CD8-positive, alpha-beta memory T cell (primary cell): ENCODE measurements around the gene UNCX. TPM values are rescaled to one million over a fixed set of nuclear protein-coding genes. Genes with fewer than 3 reads are reported as not detected.
A peak's percentile ranks its signal among the peaks of the same experiment; 100 is the strongest.

ENCODE experiments used
- CTCF ChIA-PET: fragments of 350-600 bp; sonication (Branson Sonifier 250); formaldehyde crosslinking; loops from one replicate; lab custom pipeline; 2021; ENCODE audit warnings: antibody characterized with exemption; lab: Charles Lee
- POLR2A ChIA-PET: fragments of 350-600 bp; sonication (Branson Sonifier 250); formaldehyde crosslinking; loops from one replicate; lab custom pipeline; 2021; ENCODE audit warnings: antibody characterized with exemption; lab: Charles Lee
- DNase-seq, 5 donors: peaks; one replicate each; pipeline versions ENCODE4 v3.0.0 to v3.0.0-alpha.2; 2020 to 2022; ENCODE audit warnings: mixed read lengths in 1 of 5
- H3K27ac ChIP-seq: one replicate; pipeline ENCODE4 v1.7.0; 2013; ENCODE audit warnings: low read depth, mild to moderate bottlenecking, low read length, moderate library complexity
- H3K27me3 ChIP-seq: 2 replicates; pipeline ENCODE4 v1.7.0; 2013; ENCODE audit warnings: low read length, mild to moderate bottlenecking; ENCODE audit not compliant: insufficient read depth, poor library complexity, severe bottlenecking
- H3K36me3 ChIP-seq: 2 replicates; pipeline ENCODE4 v1.7.0; 2013; ENCODE audit warnings: mild to moderate bottlenecking, low read length, moderate library complexity; ENCODE audit not compliant: insufficient read depth
- H3K4me1 ChIP-seq: 2 replicates; pipeline ENCODE4 v1.7.0; 2013; ENCODE audit warnings: mild to moderate bottlenecking, low read length, moderate library complexity; ENCODE audit not compliant: insufficient read depth
- H3K4me3 ChIP-seq: 2 replicates; pipeline ENCODE4 v1.7.0; 2013; ENCODE audit warnings: mild to moderate bottlenecking, low read length
- H3K9me3 ChIP-seq: 2 replicates; pipeline ENCODE4 v1.7.0; 2013; ENCODE audit warnings: mild to moderate bottlenecking, low read length
- H3K27ac Mint-ChIP-seq, 8 donors: one replicate each; pipeline ENCODE4 v1.8.0; 2020 to 2021; ENCODE audit warnings: mixed read lengths in 8 of 8, mild to moderate bottlenecking in 6 of 8, inconsistent platforms in 3 of 8, moderate library complexity in 3 of 8
- H3K27me3 Mint-ChIP-seq, 2 donors: one replicate each; pipeline ENCODE4 v1.8.0; 2020 to 2021; ENCODE audit warnings: mixed read lengths in 2 of 2, mild to moderate bottlenecking in 1 of 2, moderate library complexity in 1 of 2
- H3K36me3 Mint-ChIP-seq, 3 donors: one replicate each; pipeline ENCODE4 v1.8.0; 2020 to 2021; ENCODE audit warnings: mixed read lengths in 3 of 3, inconsistent platforms in 1 of 3, mild to moderate bottlenecking in 1 of 3
- H3K4me1 Mint-ChIP-seq, 3 donors: one replicate each; pipeline ENCODE4 v1.8.0; 2020 to 2021; ENCODE audit warnings: mixed read lengths in 3 of 3, inconsistent platforms in 1 of 3, mild to moderate bottlenecking in 1 of 3
- H3K4me3 Mint-ChIP-seq, 7 donors: one replicate each; pipeline ENCODE4 v1.8.0; 2020 to 2021; ENCODE audit warnings: mixed read lengths in 7 of 7, mild to moderate bottlenecking in 6 of 7, moderate library complexity in 4 of 7, inconsistent platforms in 2 of 7
- H3K9me3 Mint-ChIP-seq, 5 donors: one replicate each; pipeline ENCODE4 v1.8.0; 2020 to 2022; ENCODE audit warnings: mixed read lengths in 5 of 5, mild to moderate bottlenecking in 3 of 5, moderate library complexity in 2 of 5, inconsistent platforms in 1 of 5
- polyA plus RNA-seq: library from polyadenylated mRNA; unstranded; fragments of 300-500 nt; fragmentation: Illumina TruSeq; gene quantifications from one replicate; pipeline ENCODE4 v1.2.3, GENCODE V29; 2021
- total RNA-seq, 2 experiments: library from RNA; stranded (reverse); gene quantifications; one replicate each; pipeline ENCODE4 v1.2.3, GENCODE V29; 2021

Gene UNCX
- total and polyA plus RNA-seq, 3 experiments from 2014 or later, result not detected

DNA sequence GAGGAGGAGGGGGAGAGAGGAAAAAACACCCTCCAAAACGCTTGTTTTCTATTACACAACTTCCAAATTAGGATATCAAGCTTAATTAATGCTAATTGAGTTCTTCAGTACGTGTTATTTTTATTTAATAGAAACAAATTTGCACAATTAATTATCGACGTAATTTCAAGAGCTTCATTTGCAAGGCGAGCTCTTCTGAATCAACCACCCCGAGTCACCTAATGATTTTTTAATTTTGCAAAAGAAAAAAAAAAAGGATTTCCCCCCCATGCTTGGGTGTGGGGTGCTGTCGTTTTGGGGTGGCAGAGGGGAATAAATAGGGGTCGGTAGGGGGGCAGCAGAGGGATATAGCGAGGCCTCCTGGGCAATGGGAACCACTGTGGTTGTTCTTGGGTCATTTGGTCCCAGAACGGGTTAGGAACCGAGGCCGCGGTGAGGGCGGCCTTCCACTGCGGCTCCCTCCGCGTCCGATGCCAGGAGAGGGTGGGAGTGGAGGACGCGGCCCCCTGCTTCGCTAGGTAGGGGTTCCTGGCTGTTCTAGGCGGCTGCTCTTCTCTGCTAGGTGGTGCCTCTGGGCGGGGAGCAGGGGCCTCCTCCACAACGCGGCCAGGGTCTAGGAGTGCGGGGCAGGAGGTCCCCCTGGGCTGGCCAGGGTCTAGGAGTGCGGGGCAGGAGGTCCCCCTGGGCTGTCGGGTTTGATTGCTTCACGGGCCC lies 7.3 kb downstream of the UNCX start:
- H3K27ac ChIP-seq, result no peak overlapping the region
- no peak for DNase-seq
- no peaks in the 10 kb centered on the region for H3K9me3 ChIP-seq
- no peak overlapping the region for H3K4me3 ChIP-seq
- no peaks in the 10 kb centered on the region for H3K36me3 ChIP-seq
- no peaks in the 10 kb centered on the region for H3K36me3 Mint-ChIP-seq
- peaks cover 59 to 61% of the 10 kb centered on the region in 2 donors for H3K27me3 Mint-ChIP-seq
- peaks cover 6 to 25% (median 15%) of the 10 kb centered on the region in 3 donors for H3K4me1 Mint-ChIP-seq
- peaks cover 4% of the 10 kb centered on the region for H3K4me1 ChIP-seq
- peak overlapping the region in 1 of 8 donors; percentile 71 for H3K27ac Mint-ChIP-seq
- ChIA-PET POLR2A (no interaction called here), CTCF (interaction anchor here (1.1 kb wide), 1 partner anchor 8 kb away, joined by 3 read pairs; no protein-coding TSS in a partner anchor)
- H3K9me3 Mint-ChIP-seq, result peaks cover 0 to 2% (median 0%) of the 10 kb centered on the region in 5 donors
- peaks cover 47% of the 10 kb centered on the region for H3K27me3 ChIP-seq
- H3K4me3 Mint-ChIP-seq, result peak overlapping the region in 1 of 7 donors; percentile 11

DNA sequence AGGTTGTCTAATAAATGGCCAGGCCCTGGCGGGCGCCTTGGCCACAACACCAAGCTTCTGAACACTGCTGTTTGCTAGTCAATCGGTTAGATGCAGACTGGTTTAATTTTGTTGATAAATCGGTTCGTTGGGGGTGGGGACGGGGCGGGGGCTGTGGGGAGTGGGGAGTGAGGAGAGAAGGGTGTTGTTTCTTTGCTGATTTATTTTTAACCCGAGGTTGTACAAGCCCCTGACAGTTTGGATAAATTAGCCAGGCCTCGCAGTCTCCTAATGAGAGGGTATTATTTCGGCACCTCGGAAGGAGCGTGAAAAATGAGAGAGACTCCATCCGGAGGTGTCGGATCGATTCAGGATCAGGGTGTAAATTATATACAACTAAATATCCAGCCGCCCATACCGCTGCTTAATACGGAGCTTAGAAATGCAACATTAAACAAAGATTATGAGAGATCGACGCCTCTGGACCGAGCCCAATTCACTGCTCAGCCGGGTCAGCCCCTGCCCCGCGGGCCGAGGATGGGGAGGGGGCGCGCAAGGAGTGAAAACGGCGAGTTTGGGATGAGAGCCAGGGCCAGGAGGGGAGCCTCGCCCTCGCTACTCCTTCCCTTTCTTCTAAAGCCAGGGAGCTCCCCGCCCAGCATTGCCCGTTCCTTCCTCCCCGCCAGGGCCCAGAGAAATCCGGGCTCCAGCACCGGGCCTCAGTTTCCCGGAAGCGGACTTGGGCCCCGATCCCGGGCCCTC lies 8.0 kb downstream of the UNCX start:
- Mint-ChIP-seq H3K36me3 (no peaks in the 10 kb centered on the region), H3K27ac (peak overlapping the region in 2 of 8 donors; percentile 21 to 71), H3K4me1 (peaks cover 8 to 21% (median 15%) of the 10 kb centered on the region in 3 donors), H3K4me3 (peak overlapping the region in 2 of 7 donors; percentile 11 to 61), H3K27me3 (peaks cover 64 to 67% of the 10 kb centered on the region in 2 donors), H3K9me3 (peaks cover 0 to 2% (median 0%) of the 10 kb centered on the region in 5 donors)
- H3K4me3 ChIP-seq, result no peak overlapping the region
- ChIA-PET CTCF (no interaction called here), POLR2A (no interaction called here)
- DNase-seq, result no peak
- H3K27me3 ChIP-seq, result peaks cover 48% of the 10 kb centered on the region
- peaks cover 4% of the 10 kb centered on the region for H3K4me1 ChIP-seq
- H3K27ac ChIP-seq, result no peak overlapping the region
- H3K36me3 ChIP-seq, result no peaks in the 10 kb centered on the region
- no peaks in the 10 kb centered on the region for H3K9me3 ChIP-seq

DNA sequence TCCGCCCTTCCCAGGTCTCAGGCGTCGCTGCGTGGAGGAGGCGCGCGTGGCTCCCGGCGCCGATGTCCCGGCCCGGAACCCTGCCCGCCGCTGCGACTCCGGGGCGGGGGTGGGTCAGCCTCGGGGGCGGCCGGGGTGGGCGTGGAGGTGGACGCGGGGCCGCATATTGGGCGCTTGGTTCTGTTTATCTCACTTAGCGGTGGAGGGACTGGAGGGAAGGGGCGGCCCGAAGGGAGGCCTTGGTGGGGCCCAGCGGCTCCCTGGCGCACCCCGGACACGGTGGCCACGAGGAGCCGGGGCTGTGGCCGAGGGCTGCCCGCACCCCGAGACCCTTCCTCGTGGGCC lies 8.6 kb downstream of the UNCX start:
- Mint-ChIP-seq H3K27ac (no peak overlapping the region), H3K4me1 (peaks cover 10 to 19% (median 14%) of the 10 kb centered on the region in 3 donors), H3K27me3 (peaks cover 68 to 72% of the 10 kb centered on the region in 2 donors), H3K9me3 (peaks cover 0 to 2% (median 0%) of the 10 kb centered on the region in 5 donors), H3K36me3 (no peaks in the 10 kb centered on the region), H3K4me3 (no peak overlapping the region)
- no peak for DNase-seq
- no peaks in the 10 kb centered on the region for H3K36me3 ChIP-seq
- peaks cover 53% of the 10 kb centered on the region for H3K27me3 ChIP-seq
- no peak overlapping the region for H3K27ac ChIP-seq
- ChIA-PET POLR2A (no interaction called here), CTCF (no interaction called here)
- H3K4me3 ChIP-seq, result no peak overlapping the region
- H3K9me3 ChIP-seq, result no peaks in the 10 kb centered on the region
- peaks cover 6% of the 10 kb centered on the region for H3K4me1 ChIP-seq

DNA sequence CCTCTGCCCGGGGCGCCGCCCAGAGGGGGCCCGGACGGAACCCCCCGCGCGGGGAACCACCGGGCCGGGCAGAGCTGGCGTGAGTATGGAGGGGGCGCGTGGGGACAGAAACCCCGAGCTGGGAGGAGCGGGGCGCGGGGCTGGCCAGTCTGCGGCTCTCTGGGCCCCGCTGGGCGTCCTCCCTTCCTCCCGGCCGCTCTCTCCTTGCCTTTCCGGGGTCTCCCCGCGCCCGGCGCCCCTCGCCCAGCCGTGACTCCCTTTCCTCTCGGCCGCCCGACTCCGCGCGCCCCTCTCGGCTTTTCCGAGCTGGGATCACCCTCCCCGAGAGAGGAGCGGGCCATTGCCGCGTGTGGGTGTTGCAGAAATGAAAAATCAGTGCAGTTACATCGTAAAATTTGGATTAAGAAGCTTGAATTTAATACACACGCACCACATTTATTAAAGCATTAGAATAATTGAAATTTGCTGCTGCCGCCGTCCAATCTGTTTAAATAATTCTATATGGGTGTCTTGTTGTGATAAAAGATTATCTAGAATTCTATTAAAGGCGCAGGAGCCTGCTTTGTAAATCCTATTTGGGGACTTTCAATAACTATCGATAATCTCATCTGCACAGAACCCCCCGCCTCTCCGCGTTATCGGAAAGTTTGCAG lies 9.1 kb downstream of the UNCX start:
- peaks cover 0 to 2% (median 0%) of the 10 kb centered on the region in 5 donors for H3K9me3 Mint-ChIP-seq
- CTCF ChIA-PET, result no interaction called here
- H3K4me1 Mint-ChIP-seq, result peaks cover 15 to 23% (median 15%) of the 10 kb centered on the region in 3 donors
- Histone ChIP-seq H3K27me3 (peaks cover 58% of the 10 kb centered on the region), H3K9me3 (no peaks in the 10 kb centered on the region), H3K27ac (no peak overlapping the region), H3K4me3 (no peak overlapping the region), H3K4me1 (peaks cover 9% of the 10 kb centered on the region), H3K36me3 (no peaks in the 10 kb centered on the region)
- peak overlapping the region in 2 of 8 donors; percentile 47 to 74 for H3K27ac Mint-ChIP-seq
- DNase-seq, result no peak
- peak overlapping the region in 2 of 7 donors; percentile 19 to 51 for H3K4me3 Mint-ChIP-seq
- POLR2A ChIA-PET, result no interaction called here
- peaks cover 68 to 77% of the 10 kb centered on the region in 2 donors for H3K27me3 Mint-ChIP-seq
- no peaks in the 10 kb centered on the region for H3K36me3 Mint-ChIP-seq

DNA sequence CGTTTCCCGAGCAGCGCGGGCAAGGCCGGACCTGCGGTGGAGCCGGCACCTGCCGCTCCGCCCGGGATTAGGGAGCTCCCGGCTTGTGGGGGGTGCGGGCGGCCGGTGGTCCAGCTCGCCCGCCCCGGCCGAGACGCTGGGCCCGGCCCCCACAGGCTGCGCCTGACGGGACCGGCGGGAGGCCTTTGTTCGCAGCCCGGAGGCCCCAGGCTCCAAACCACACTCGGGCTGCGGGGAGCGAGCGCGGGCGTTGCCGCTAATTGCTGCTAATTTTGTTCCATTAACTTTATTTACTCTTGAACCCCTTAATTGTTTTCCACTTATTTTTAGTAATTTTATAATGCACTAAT lies 9.6 kb downstream of the UNCX start:
- peaks cover 6% of the 10 kb centered on the region for H3K4me1 ChIP-seq
- no peaks in the 10 kb centered on the region for H3K36me3 Mint-ChIP-seq
- DNase-seq, result no peak
- H3K4me1 Mint-ChIP-seq, result peaks cover 13 to 22% (median 18%) of the 10 kb centered on the region in 3 donors
- peak overlapping the region in 1 of 8 donors; percentile 74 for H3K27ac Mint-ChIP-seq
- peaks cover 0 to 2% (median 0%) of the 10 kb centered on the region in 5 donors for H3K9me3 Mint-ChIP-seq
- ChIA-PET CTCF (no interaction called here), POLR2A (no interaction called here)
- peaks cover 55% of the 10 kb centered on the region for H3K27me3 ChIP-seq
- H3K4me3 Mint-ChIP-seq, result no peak overlapping the region
- H3K27ac ChIP-seq, result no peak overlapping the region
- no peaks in the 10 kb centered on the region for H3K9me3 ChIP-seq
- peaks cover 67 to 77% of the 10 kb centered on the region in 2 donors for H3K27me3 Mint-ChIP-seq
- no peaks in the 10 kb centered on the region for H3K36me3 ChIP-seq
- H3K4me3 ChIP-seq, result no peak overlapping the region

DNA sequence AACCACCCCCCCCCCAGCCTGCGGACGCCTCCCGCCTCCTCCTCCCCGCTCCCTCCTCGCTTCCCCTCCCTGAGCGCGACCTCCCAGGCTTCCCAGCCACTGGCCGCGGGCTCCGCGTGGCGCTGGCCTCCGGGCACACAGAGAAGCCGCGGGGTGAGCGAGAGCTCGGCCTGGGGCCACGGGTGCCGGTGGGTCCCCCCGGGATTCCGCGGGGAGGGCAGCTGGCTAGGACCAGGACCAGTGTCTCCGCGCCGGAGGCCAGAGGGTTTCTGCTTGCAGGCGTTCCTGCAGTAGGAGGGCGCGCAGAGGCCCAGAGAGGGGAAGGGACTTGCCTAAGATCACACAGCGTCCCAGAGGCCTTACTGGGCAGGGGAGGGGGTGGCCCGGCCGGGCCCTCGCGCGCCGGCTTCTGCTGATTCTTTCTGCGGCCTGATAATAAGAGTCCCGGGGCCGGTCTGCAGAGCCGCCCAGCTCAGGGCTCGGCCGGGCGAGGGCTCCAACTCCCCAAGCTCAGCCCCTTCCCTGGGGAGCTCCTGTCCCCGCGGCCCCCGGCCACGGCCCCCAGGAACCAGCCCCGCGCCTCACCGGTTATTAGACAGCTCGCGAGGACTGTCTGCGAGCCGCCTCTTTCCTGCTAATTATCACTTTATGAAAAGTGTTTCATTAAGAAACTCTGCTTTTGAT lies 10.1 kb downstream of the UNCX start:
- Histone ChIP-seq H3K4me1 (peaks cover 8% of the 10 kb centered on the region), H3K27me3 (peaks cover 56% of the 10 kb centered on the region), H3K36me3 (no peaks in the 10 kb centered on the region), H3K27ac (no peak overlapping the region), H3K9me3 (no peaks in the 10 kb centered on the region), H3K4me3 (no peak overlapping the region)
- peak overlapping the region in 2 of 7 donors; percentile 18 to 57 for H3K4me3 Mint-ChIP-seq
- no peak for DNase-seq
- no peaks in the 10 kb centered on the region for H3K36me3 Mint-ChIP-seq
- POLR2A ChIA-PET, result no interaction called here
- H3K4me1 Mint-ChIP-seq, result peaks cover 11 to 20% (median 18%) of the 10 kb centered on the region in 3 donors
- CTCF ChIA-PET, result no interaction called here
- H3K27ac Mint-ChIP-seq, result peak overlapping the region in 2 of 8 donors; percentile 26 to 61
- peaks cover 64 to 73% of the 10 kb centered on the region in 2 donors for H3K27me3 Mint-ChIP-seq
- peaks cover 0 to under 1% (median 0%) of the 10 kb centered on the region in 5 donors for H3K9me3 Mint-ChIP-seq

DNA sequence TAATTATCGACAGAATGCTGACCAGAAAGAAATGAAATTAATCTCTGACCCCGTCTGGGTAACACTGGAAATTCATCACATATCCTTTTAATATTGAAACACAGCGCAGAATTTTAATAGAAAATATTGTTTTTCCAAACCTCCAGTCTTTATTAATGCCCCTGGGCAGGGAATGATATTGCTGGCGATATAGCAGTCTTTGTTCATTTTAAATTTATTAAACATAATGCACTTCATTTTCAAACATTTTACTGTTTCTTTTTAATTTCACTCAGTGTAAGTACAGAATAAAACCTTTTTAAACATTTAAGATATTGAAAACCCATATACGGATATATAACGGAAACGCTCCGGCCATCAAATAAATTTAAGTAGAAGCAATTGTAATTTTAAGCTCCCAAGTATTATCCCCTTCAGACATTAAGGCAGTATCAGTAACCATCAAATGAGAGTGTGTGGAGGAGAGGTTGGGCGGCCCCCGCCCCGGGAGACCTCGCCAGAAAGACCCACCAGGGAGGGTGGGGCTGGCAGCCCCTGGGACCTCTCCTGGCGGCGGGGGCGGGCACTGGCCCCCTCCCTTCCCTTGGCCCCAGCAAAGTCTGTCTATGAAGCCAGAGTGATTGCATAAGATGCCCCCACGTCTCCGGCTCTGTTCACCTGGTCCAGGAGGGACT lies 10.8 kb downstream of the UNCX start:
- H3K36me3 ChIP-seq, result no peaks in the 10 kb centered on the region
- no peaks in the 10 kb centered on the region for H3K9me3 ChIP-seq
- Mint-ChIP-seq H3K27ac (peak overlapping the region in 1 of 8 donors; percentile 61), H3K27me3 (peaks cover 61 to 74% of the 10 kb centered on the region in 2 donors), H3K4me1 (peaks cover 13 to 23% (median 22%) of the 10 kb centered on the region in 3 donors), H3K4me3 (peak overlapping the region in 3 of 7 donors; percentile 18 to 57 (median 36)), H3K36me3 (no peaks in the 10 kb centered on the region), H3K9me3 (no peaks in the 10 kb centered on the region)
- H3K27me3 ChIP-seq, result peaks cover 62% of the 10 kb centered on the region
- H3K27ac ChIP-seq, result no peak overlapping the region
- ChIA-PET POLR2A (no interaction called here), CTCF (no interaction called here)
- H3K4me1 ChIP-seq, result peaks cover 15% of the 10 kb centered on the region
- no peak overlapping the region for H3K4me3 ChIP-seq
- no peak for DNase-seq
